Fibroblast of mammary gland (primary cell): Measurements from ENCODE around the gene ST8SIA1.
A peak's percentile ranks its signal among the peaks of the same experiment; 100 is the strongest.

ENCODE experiments used
- DNase-seq: peaks from one replicate; pipeline ENCODE4 v3.0.0-alpha.2; 2010; ENCODE audit warnings: low read depth
- H3K4me3 ChIP-seq: 2 replicates; pipeline ENCODE4 v1.5.1; 2011; ENCODE audit warnings: low read depth, mild to moderate bottlenecking, low read length, moderate library complexity; ENCODE audit not compliant: control insufficient read depth
- CTCF ChIP-seq: conservative IDR thresholded peaks from 2 replicates; pipeline ENCODE4 v1.5.1; 2011; ENCODE audit warnings: low read depth, low read length, inconsistent platforms; ENCODE audit not compliant: control insufficient read depth, insufficient read depth

ST8SIA1 gene

GRCh38 chr12:22310275-22310674 lies 24.2 kb downstream of the ST8SIA1 start:
- DNase-seq: no peak
- TF ChIP-seq CTCF: no peak
- H3K4me3 ChIP-seq: no peak overlapping the region

- DNase-seq: no peak
- H3K4me3 ChIP-seq: no peak overlapping the region
- no peak for TF ChIP-seq CTCF
Measured at GRCh38 chr12:22307811-22308210, 26.7 kb downstream of the ST8SIA1 start.

GRCh38 chr12:22306311-22306710 lies 28.2 kb downstream of the ST8SIA1 start:
- DNase-seq: peak; percentile 27
- no peak overlapping the region for H3K4me3 ChIP-seq
- TF ChIP-seq CTCF: no peak

- DNase-seq: no peak
- no peak overlapping the region for H3K4me3 ChIP-seq
- no peak for TF ChIP-seq CTCF
Measured at GRCh38 chr12:22304341-22304740, 30.2 kb downstream of the ST8SIA1 start.

GRCh38 chr12:22299294-22299912 lies 35.1 kb downstream of the ST8SIA1 start:
- DNase-seq: peak; percentile 39
- no peak overlapping the region for H3K4me3 ChIP-seq
- TF ChIP-seq CTCF: no peak

GRCh38 chr12:22289250-22289649 lies 45.3 kb downstream of the ST8SIA1 start:
- DNase-seq: no peak
- TF ChIP-seq CTCF: no peak
- no peak overlapping the region for H3K4me3 ChIP-seq
